Heart left ventricle (tissue), 16 donors: ENCODE results near the gene PLCB2. TPM values are rescaled to one million over a fixed set of nuclear protein-coding genes. Genes with fewer than 3 reads are reported as not detected.

Experiments
- ATAC-seq, 4 donors: fragments of 200-7000 bp; cut with Tn5 transposase; one replicate each; pipeline ENCODE4 v1.9.1; 2020 to 2022; ENCODE audit warnings: moderate library complexity in 4 of 4, mild to moderate bottlenecking in 3 of 4, moderate number of reproducible peaks in 1 of 4
- DNase-seq, 5 donors: peaks; one replicate each; pipeline ENCODE4 v3.0.0-alpha.2; 2020
- H3K27ac ChIP-seq, 12 donors: fragments of 200-600 bp; sonication (generic) in 4 of 12; one replicate each; pipeline versions ENCODE4 v1.5.0 to v1.8.0; 2016 to 2022; ENCODE audit warnings: mild to moderate bottlenecking in 2 of 12
- H3K27me3 ChIP-seq, 9 donors: fragments of 200-600 bp; sonication (generic) in 2 of 9; one replicate each; pipeline versions ENCODE4 v1.5.1 to v1.8.0; 2016 to 2022; ENCODE audit warnings: mild to moderate bottlenecking in 3 of 9
- H3K36me3 ChIP-seq, 9 donors: fragments of 200-600 bp; sonication (generic) in 2 of 9; one replicate each; pipeline versions ENCODE4 v1.5.0 to v1.8.0; 2018 to 2022; ENCODE audit warnings: mild to moderate bottlenecking in 2 of 9
- H3K4me1 ChIP-seq, 12 donors: fragments of 200-600 bp; sonication (generic) in 4 of 12; one replicate each; pipeline versions ENCODE4 v1.5.0 to v1.8.0; 2016 to 2022; ENCODE audit warnings: mild to moderate bottlenecking in 3 of 12
- H3K4me3 ChIP-seq, 12 donors: fragments of 200-600 bp; sonication (generic) in 4 of 12; one replicate each; pipeline versions ENCODE4 v1.5.0 to v1.8.0; 2017 to 2022; ENCODE audit warnings: mild to moderate bottlenecking in 9 of 12, moderate library complexity in 4 of 12
- H3K9me3 ChIP-seq, 12 donors: fragments of 200-600 bp; sonication (generic) in 4 of 12; one replicate each; pipeline versions ENCODE4 v1.5.0 to v1.8.0; 2016 to 2022; ENCODE audit warnings: mild to moderate bottlenecking in 1 of 12
- CTCF ChIP-seq, 12 donors: fragments of 200-600 bp; sonication (generic) in 4 of 12; IDR thresholded peaks; one replicate each; pipeline versions ENCODE4 v1.5.0 to v1.8.0; 2018 to 2022; ENCODE audit warnings: antibody characterized with exemption in 12 of 12, mild to moderate bottlenecking in 5 of 12
- POLR2A ChIP-seq, 2 donors: fragments of 450-650 bp; IDR thresholded peaks; one replicate each; pipeline ENCODE4 v1.6.1; 2017; ENCODE audit warnings: antibody characterized with exemption in 2 of 2, mild to moderate bottlenecking in 2 of 2, moderate library complexity in 2 of 2
- WGBS, 4 donors: extraction: QIAGEN DNeasy Blood & Tissue Kit in 2 of 4; methylation state at CpG; one replicate each; pipeline versions ENCODE4 v1.1.5 to v1.1.7; 2013 to 2018; 5-methylcytosine and 5-hydroxymethylcytosine counted together
- intact Hi-C, 10 donors: fragments of 100-400 bp; cut with DNase I; formaldehyde crosslinking; loops; one replicate each; pipeline versions ENCODE4 v1.11.1 to v1.14.2; 2022
- polyA plus RNA-seq, 2 donors: library from polyadenylated mRNA; stranded (reverse); fragments of 200-250 nt; gene quantifications; one replicate each; pipeline ENCODE4 v1.2.3, GENCODE V29; 2013
- total RNA-seq, 9 donors: library from RNA; depleted of rRNA in 2 of 9; stranded (reverse); fragments of >200 nt in 2 of 9; fragmentation: NEBNext Ultra II Directional in 3 of 9; extraction: Animal tissue kit (Norgen Biotek cat#: 25700) in 3 of 9; gene quantifications; one replicate each; pipeline versions ENCODE4 v1.1.0 to v1.2.4, GENCODE V29; 2016 to 2023
- donor health status: ischemic (EF 13 %, LVEDD 7.1; RV severe dilation, severe dysfunction).
- donor health status: healthy with polysubstance abuse.
- donor health status: DM: no; HTN: yes; CAD: no.
- donor health status: DM: no; HTN: no; CAD: no.
- donor health status: ischemic (EF 25% LVEDD 6.9; RV normal size, moderate dysfunction).
- donor health status: ischemic (EF 25% LVEDD 5.7; RV mildly dilated, moderate dysfunction).
- donor health status: healthy.
- donor health status: DM: yes; HTN: yes; CAD: no.
- donor health status: ischemic (EF 35%, LVEDD 5.7; RV mildly dilated, moderate dysfunction).
- donor health status: nonischemic (EF 11% LVEDD 7.7; RV severe dilation, severe dysfunction).
- donor health status: DM: yes; HTN: yes; CAD: no.
- donor health status: PGD.
- donor health status: ischemic (EF 29% LVEDD 5.4; RV normal size, mild dysfunction).
- donor health status: nonischemic (EF 23%, LVEDD 6.1; RV moderate dilation, normal function).

Gene PLCB2
- total and polyA plus RNA-seq, 11 donors: 1.6 to 46.2 (median 4.8) TPM

- no peak for TF ChIP-seq CTCF (IDR thresholded peaks at IDR 0.05)
- Histone ChIP-seq H3K36me3 (no peaks in the 10 kb centered on the region), H3K4me3 (no peak overlapping the region), H3K4me1 (peaks cover 0 to 23% (median 6%) of the 10 kb centered on the region in 12 donors), H3K9me3 (no peaks in the 10 kb centered on the region), H3K27me3 (peaks cover 0 to 9% (median 0%) of the 10 kb centered on the region in 9 donors), H3K27ac (no peak overlapping the region)
- intact Hi-C loops: no loop called here
- no peak for DNase-seq
- no peak for ATAC-seq
- WGBS, 4 donors: 83 to 90% (median 88%) methylated on average over 10 to 12 of the region's 12 CpGs
These were observed 60.2 kb downstream of the PLCB2 start for GRCh38 chr15:40247406-40247971.

- no peak for TF ChIP-seq POLR2A (IDR thresholded peaks at IDR 0.05)
- no peak for TF ChIP-seq CTCF (IDR thresholded peaks at IDR 0.05)
- H3K36me3 ChIP-seq: no peaks in the 10 kb centered on the region
- no peaks in the 10 kb centered on the region for H3K9me3 ChIP-seq
- peaks cover 0 to 15% (median 0%) of the 10 kb centered on the region in 12 donors for H3K4me1 ChIP-seq
- 86 to 98% (median 92%) methylated on average over 7 to 8 of the region's 8 CpGs for WGBS, 4 donors
- H3K4me3 ChIP-seq: no peak overlapping the region
- H3K27me3 ChIP-seq: peaks cover 0 to under 1% (median 0%) of the 10 kb centered on the region in 9 donors
- no peak for ATAC-seq
- no peak overlapping the region for H3K27ac ChIP-seq
- DNase-seq: no peak
- intact Hi-C loops: no loop called here
These were observed 61.0 kb downstream of the PLCB2 start for GRCh38 chr15:40246496-40247280.

- 81 to 91% (median 88%) methylated on average over 7 to 9 of the region's 9 CpGs for WGBS, 4 donors
- Histone ChIP-seq H3K9me3 (no peaks in the 10 kb centered on the region), H3K4me1 (peaks cover 0 to 8% (median 0%) of the 10 kb centered on the region in 12 donors), H3K27ac (no peak overlapping the region), H3K36me3 (no peaks in the 10 kb centered on the region), H3K27me3 (no peaks in the 10 kb centered on the region), H3K4me3 (no peak overlapping the region)
- DNase-seq (no peak), ATAC-seq (no peak)
- intact Hi-C loops: no loop called here
- TF ChIP-seq POLR2A (IDR thresholded peaks at IDR 0.05) (no peak), CTCF (IDR thresholded peaks at IDR 0.05) (no peak)
These were observed 61.9 kb downstream of the PLCB2 start for GRCh38 chr15:40245666-40246450.

GRCh38 chr15:40244961-40245523 is 62.7 kb downstream of the PLCB2 start:
- Histone ChIP-seq H3K4me3 (no peak overlapping the region), H3K27me3 (no peaks in the 10 kb centered on the region), H3K36me3 (no peaks in the 10 kb centered on the region), H3K27ac (no peak overlapping the region), H3K9me3 (no peaks in the 10 kb centered on the region), H3K4me1 (peaks cover 0 to 7% (median 0%) of the 10 kb centered on the region in 12 donors)
- TF ChIP-seq POLR2A (IDR thresholded peaks at IDR 0.05): no peak
- TF ChIP-seq CTCF (IDR thresholded peaks at IDR 0.05): no peak
- no peak for DNase-seq
- intact Hi-C loops: no loop called here
- 66 to 80% (median 74%) methylated on average over 5 of the region's 5 CpGs for WGBS, 4 donors
- ATAC-seq: no peak
